Muscle layer of colon (tissue), 2 donors: Measurements from ENCODE around the gene ZC3HAV1L.
"Not testable (repeated sequence)": the region's sequence is repeated elsewhere in the genome, so short reads cannot be mapped to it uniquely, and the experiment has no call there.

ENCODE experiments used
- H3K27ac ChIP-seq: one replicate; pipeline ENCODE4 v1.7.0; 2013; ENCODE audit warnings: low read depth, mild to moderate bottlenecking, low read length, moderate library complexity
- H3K27me3 ChIP-seq, 2 donors: one replicate each; pipeline ENCODE4 v1.7.0; 2013; ENCODE audit warnings: low read length in 2 of 2, mild to moderate bottlenecking in 2 of 2; ENCODE audit not compliant: insufficient read depth in 2 of 2, control insufficient read depth in 1 of 2
- H3K36me3 ChIP-seq: one replicate; pipeline ENCODE4 v1.7.0; 2013; ENCODE audit warnings: mild to moderate bottlenecking, low read length; ENCODE audit not compliant: insufficient read depth
- H3K4me1 ChIP-seq: one replicate; pipeline ENCODE4 v1.7.0; 2013; ENCODE audit warnings: mild to moderate bottlenecking, low read length; ENCODE audit not compliant: insufficient read depth
- H3K4me3 ChIP-seq, 2 donors: one replicate each; pipeline ENCODE4 v1.7.0; 2013; ENCODE audit warnings: low read length in 2 of 2, low read depth in 1 of 2, mild to moderate bottlenecking in 1 of 2, moderate library complexity in 1 of 2
- H3K9ac ChIP-seq: one replicate; pipeline ENCODE4 v1.7.0; 2013; ENCODE audit warnings: low read length
- H3K9me3 ChIP-seq: one replicate; pipeline ENCODE4 v1.7.0; 2013; ENCODE audit warnings: mild to moderate bottlenecking, low read length
- donor health status: abdominal sarcoma.
- donor health status: Adenocarcinoma of cecum.

The ZC3HAV1L gene

GRCh38 chr7:139034855-139035585 lies 822 bp downstream of the ZC3HAV1L start:
- Histone ChIP-seq H3K4me3 (peak overlapping the region; percentile 52 to 60), H3K27me3 (no peaks in the 10 kb centered on the region), H3K9me3 (no peaks in the 10 kb centered on the region), H3K4me1 (peaks cover 10% of the 10 kb centered on the region), H3K27ac (peak overlapping the region; percentile 19), H3K9ac (no peak overlapping the region), H3K36me3 (peaks cover 3% of the 10 kb centered on the region)

- Histone ChIP-seq H3K9ac (no peak overlapping the region), H3K27ac (no peak overlapping the region), H3K4me3 (peak overlapping the region in 1 of 2 donors; percentile 60)
Measured at GRCh38 chr7:139034336-139034735, 1.5 kb downstream of the ZC3HAV1L start.

GRCh38 chr7:139033346-139034114 lies 2.3 kb downstream of the ZC3HAV1L start:
- Histone ChIP-seq H3K27ac (no peak overlapping the region), H3K9ac (no peak overlapping the region), H3K36me3 (peaks cover 13% of the 10 kb centered on the region), H3K9me3 (no peaks in the 10 kb centered on the region), H3K27me3 (no peaks in the 10 kb centered on the region), H3K4me3 (no peak overlapping the region), H3K4me1 (peaks cover 10% of the 10 kb centered on the region)

More at GRCh38 chr7:139034336-139034735, 1.5 kb downstream of the ZC3HAV1L start:
- H3K36me3 ChIP-seq: peaks cover 7% of the 10 kb centered on the region
- H3K4me1 ChIP-seq: peaks cover 10% of the 10 kb centered on the region
- H3K9me3 ChIP-seq: no peaks in the 10 kb centered on the region
- no peaks in the 10 kb centered on the region for H3K27me3 ChIP-seq

- H3K4me1 ChIP-seq: peaks cover 10% of the 10 kb centered on the region
- no peak overlapping the region for H3K27ac ChIP-seq
- H3K9me3 ChIP-seq: no peaks in the 10 kb centered on the region
- H3K27me3 ChIP-seq: no peaks in the 10 kb centered on the region
- H3K4me3 ChIP-seq: no peak overlapping the region
- H3K9ac ChIP-seq: no peak overlapping the region
- peaks cover 17% of the 10 kb centered on the region for H3K36me3 ChIP-seq
Measured at GRCh38 chr7:139032473-139032872, 3.4 kb downstream of the ZC3HAV1L start.

- H3K9ac ChIP-seq: no peak overlapping the region
Measured at GRCh38 chr7:139029353-139029752, 6.5 kb downstream of the ZC3HAV1L start.

GRCh38 chr7:139026551-139026950 lies 9.3 kb downstream of the ZC3HAV1L start:
- Histone ChIP-seq H3K9me3 (no peaks in the 10 kb centered on the region), H3K4me3 (no peak overlapping the region), H3K27ac (no peak overlapping the region), H3K9ac (no peak overlapping the region), H3K27me3 (no peaks in the 10 kb centered on the region), H3K4me1 (no peaks in the 10 kb centered on the region), H3K36me3 (peaks cover 44% of the 10 kb centered on the region)

More at GRCh38 chr7:139029353-139029752, 6.5 kb downstream of the ZC3HAV1L start:
- peaks cover 4% of the 10 kb centered on the region for H3K4me1 ChIP-seq
- H3K27me3 ChIP-seq: no peaks in the 10 kb centered on the region
- no peaks in the 10 kb centered on the region for H3K9me3 ChIP-seq
- peaks cover 35% of the 10 kb centered on the region for H3K36me3 ChIP-seq
- H3K27ac ChIP-seq: no peak overlapping the region
- H3K4me3 ChIP-seq: no peak overlapping the region

- H3K4me1 ChIP-seq, H3K27me3 ChIP-seq, H3K9ac ChIP-seq, H3K4me3 ChIP-seq, H3K9me3 ChIP-seq, H3K27ac ChIP-seq: not testable (repeated sequence)
- peaks cover 40% of the 10 kb centered on the region for H3K36me3 ChIP-seq
Measured at GRCh38 chr7:139025861-139026260, 10.0 kb downstream of the ZC3HAV1L start.

- H3K4me3 ChIP-seq: no peak overlapping the region
- no peak overlapping the region for H3K27ac ChIP-seq
- no peaks in the 10 kb centered on the region for H3K9me3 ChIP-seq
- no peaks in the 10 kb centered on the region for H3K4me1 ChIP-seq
- H3K9ac ChIP-seq: no peak overlapping the region
- peaks cover 27% of the 10 kb centered on the region for H3K36me3 ChIP-seq
- H3K27me3 ChIP-seq: no peaks in the 10 kb centered on the region
Measured at GRCh38 chr7:139023076-139023475, 12.8 kb downstream of the ZC3HAV1L start.

- Histone ChIP-seq H3K27me3 (no peaks in the 10 kb centered on the region), H3K36me3 (peaks cover 25% of the 10 kb centered on the region), H3K9ac (no peak overlapping the region), H3K4me1 (peaks cover under 1% of the 10 kb centered on the region), H3K27ac (no peak overlapping the region), H3K9me3 (no peaks in the 10 kb centered on the region), H3K4me3 (no peak overlapping the region)
Measured at GRCh38 chr7:139022286-139022685, 13.6 kb downstream of the ZC3HAV1L start.

GRCh38 chr7:139018910-139019309 lies 16.9 kb downstream of the ZC3HAV1L start:
- Histone ChIP-seq H3K4me3 (no peak overlapping the region), H3K27ac (no peak overlapping the region), H3K27me3 (no peaks in the 10 kb centered on the region), H3K4me1 (peaks cover 5% of the 10 kb centered on the region), H3K9me3 (no peaks in the 10 kb centered on the region), H3K9ac (no peak overlapping the region), H3K36me3 (peaks cover 8% of the 10 kb centered on the region)

GRCh38 chr7:139016931-139017511 lies 18.8 kb downstream of the ZC3HAV1L start:
- no peak overlapping the region for H3K27ac ChIP-seq
- no peak overlapping the region for H3K4me3 ChIP-seq
- H3K9ac ChIP-seq: no peak overlapping the region
- H3K4me1 ChIP-seq: peaks cover 5% of the 10 kb centered on the region
- no peaks in the 10 kb centered on the region for H3K27me3 ChIP-seq
- no peaks in the 10 kb centered on the region for H3K36me3 ChIP-seq
- H3K9me3 ChIP-seq: no peaks in the 10 kb centered on the region
